NCI-H526 treated with DMSO at 0.1 percent for 48 hours (cell line): ENCODE results near the gene DXO.
"Not testable (repeated sequence)": the region's sequence is repeated elsewhere in the genome, so short reads cannot be mapped to it uniquely, and the experiment has no call there.

ENCODE experiments used
- DNase-seq: peaks from one replicate; lab custom pipeline; 2025; lab: John Stamatoyannopoulos, UW

The DXO gene

DNA sequence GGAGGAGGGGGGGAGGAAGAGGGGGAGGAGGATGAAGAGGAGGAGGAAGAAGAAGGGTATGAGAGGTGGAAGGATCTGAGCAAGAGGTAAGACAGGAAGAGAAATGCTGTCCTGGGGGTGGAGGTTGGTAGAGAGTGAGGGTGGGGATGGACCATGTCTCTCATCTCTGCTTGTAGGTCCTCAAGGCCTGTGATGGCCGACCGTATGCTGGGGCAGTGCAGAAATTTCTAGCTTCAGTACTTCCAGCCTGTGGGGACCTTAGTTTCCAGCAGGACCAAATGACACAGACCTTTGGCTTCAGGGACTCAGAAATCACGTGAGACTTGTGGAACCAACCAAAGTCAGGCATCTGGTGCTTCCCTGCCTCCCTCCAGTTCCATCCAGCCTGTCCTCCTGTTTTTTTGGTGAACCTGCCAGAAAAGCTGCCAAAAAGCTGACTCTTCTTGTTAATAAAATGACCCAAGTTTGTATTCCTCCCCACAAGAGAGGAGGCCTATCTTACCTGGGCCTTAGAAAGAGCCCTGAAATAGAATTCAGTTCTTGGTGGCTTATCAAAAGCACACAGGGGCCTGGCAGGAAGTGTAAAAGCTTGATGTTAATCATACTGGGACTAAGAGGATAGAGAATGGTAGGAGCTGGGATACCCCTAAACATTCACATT is 7.4 kb upstream of the DXO start:
- no peak for DNase-seq

DNA sequence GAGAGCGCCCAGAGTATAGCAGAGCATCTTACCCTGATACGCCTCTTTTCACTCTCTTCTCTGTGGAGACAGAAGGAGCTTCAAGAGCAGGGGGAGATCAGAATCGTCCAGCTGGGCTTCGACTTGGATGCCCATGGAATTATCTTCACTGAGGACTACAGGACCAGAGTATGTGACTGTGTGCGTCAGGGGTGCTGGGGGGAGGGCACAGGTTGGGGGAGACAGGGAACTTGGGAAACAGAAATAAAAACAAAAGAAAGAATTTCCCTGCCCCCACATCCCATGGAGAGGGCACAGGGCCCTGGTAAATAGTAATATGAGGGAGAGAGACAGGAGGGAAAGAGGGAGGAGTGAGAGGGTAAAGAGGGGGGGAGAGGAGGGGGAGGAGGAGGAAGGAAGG is 6.9 kb upstream of the DXO start:
- no peak for DNase-seq

DNA sequence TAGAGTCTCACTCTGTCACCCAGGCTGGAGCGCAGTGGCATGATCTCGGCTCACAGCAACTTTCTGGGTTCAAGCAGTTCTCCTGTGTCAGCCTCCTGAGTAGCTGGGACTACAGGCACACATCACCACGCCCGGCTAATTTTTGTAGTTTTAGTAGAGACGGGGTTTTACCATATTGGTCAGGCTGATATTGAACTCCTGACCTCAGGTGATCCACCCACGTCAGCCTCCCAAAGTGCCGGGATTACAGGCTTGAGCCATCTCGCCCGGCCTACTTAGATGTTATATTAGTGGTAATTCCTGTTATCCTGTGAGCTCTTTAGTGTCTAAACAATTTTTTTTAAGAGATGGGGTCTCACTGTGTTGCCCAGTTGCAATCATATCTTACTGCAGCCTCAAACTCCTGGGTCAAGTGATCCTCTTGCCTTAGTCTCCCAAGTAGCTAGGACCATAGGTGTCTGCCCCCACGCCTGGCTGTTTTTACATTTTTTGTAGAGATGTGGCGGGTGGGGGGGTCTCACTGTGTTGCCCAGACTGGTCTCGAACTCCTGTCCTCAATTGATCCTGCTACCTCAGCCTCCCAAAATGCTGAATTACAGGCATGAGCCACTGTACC is 6.0 kb upstream of the DXO start:
- no peak for DNase-seq

DNA sequence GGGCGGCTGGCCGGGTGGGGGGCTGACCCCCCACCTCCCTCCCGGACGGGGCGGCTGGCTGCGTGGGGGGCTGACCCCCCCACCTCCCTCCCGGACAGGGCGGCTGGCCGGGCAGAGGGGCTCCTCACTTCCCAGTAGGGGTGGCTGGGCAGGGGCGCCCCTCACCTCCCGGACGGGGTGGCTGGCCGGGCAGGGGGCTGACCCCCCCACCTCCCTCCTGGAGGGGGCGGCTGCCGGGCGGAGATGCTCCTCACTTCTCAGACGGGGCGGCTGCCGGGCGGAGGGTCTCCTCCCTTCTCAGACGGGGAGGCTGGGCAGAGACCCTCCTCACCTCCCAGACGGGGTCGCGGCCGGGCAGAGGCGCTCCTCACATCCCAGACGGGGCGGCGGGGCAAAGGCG is 4.1 kb upstream of the DXO start:
- not testable (repeated sequence) for DNase-seq

DNA sequence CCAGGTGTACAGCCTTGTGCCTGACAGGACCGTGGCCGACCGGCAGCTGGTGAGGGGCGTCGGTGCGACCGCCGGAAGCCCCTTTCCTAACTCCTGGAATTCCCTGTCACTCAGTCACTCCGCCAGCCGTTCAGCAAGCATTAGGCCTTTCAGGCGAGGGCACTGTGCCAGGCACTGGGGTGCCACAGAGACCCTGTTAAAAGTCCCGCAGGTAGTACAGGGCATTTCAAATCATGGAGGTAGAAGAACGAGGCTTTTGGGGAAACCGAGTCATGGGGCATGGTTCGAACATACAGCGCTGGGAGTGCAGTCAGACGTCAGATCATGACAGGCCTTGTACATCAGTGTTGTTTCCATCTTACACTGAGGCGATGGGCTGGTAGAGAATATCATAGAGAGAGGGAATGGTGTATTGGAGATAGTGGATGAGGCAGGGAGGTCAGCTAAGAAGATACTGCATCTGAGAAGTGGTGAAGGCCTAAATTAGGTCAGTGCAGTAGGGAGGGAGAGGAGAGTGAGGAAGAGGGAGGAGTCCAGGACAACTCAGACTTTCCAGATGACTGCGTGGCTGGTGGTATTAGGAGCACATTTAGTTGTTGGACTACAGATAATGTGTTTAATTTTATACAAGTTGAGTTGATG is 892 bp upstream of the DXO start:
- no peak for DNase-seq

DNA sequence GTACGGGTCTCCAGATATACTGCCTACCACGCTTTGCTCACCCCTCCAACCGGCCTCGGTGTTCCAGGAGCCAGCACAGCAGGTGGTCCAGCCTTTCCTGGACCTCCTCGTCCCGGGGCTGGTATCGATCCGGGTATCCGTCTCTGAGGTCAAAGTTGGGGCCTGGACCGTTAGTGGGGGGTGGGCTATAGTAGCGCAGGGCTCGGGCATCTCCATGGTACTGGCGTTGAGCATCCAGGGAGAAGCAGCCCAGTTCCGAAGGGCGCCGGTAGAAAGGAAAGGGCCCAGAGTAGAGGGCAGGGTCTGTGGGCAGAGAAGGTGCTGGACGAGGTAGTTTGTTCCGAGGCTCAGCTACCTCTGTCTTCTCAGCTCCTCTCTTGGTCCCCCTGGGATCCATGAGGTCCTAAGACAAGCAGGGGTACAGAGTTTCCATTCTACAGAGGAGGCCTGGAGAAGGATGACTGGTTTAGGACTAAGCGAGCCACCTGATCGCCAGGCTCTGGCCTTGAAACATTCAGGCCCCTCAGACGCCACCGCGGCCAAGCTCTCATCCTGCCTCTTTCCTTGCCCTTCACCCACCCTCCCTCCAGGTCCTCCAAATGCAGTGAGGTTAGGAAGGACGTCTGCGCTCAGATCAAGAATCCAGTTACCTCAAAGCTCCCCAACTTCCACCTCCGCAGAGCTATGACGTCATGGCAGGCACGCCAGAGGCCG is 502 bp downstream of the DXO start:
- no peak for DNase-seq

DNA sequence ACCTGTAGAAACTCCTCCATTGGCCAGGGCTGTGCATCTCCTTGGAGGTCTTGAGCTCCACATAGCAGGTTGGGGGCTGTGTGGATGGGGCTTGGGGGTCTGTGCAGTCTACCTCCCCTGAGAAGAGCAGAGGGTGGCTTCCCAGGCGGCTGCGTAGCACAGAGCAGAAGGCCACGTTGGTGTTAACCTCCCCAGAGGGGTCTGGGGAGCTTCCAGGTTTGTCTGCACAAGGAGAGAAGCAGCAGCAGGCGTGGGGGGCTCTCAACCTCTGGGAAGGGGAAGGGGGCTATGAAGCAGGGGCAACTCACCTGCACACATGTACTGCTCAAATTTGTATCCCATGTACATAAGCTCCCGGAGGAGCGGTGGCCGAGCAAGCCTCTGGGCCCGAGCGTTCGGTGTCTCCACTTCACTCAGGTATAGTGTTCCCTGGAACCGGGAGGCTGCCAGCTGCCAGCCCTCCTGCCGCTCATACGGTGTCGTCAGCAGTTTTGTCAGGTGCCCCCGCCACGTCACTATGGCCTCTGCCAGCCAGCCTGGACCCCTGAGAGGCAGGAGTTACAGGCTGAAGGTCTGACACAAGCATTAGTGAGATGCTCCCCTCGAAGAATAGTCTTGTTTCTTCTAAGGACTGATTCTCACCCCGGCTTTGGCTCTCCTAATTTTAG is 1.2 kb downstream of the DXO start:
- DNase-seq = no peak

DNA sequence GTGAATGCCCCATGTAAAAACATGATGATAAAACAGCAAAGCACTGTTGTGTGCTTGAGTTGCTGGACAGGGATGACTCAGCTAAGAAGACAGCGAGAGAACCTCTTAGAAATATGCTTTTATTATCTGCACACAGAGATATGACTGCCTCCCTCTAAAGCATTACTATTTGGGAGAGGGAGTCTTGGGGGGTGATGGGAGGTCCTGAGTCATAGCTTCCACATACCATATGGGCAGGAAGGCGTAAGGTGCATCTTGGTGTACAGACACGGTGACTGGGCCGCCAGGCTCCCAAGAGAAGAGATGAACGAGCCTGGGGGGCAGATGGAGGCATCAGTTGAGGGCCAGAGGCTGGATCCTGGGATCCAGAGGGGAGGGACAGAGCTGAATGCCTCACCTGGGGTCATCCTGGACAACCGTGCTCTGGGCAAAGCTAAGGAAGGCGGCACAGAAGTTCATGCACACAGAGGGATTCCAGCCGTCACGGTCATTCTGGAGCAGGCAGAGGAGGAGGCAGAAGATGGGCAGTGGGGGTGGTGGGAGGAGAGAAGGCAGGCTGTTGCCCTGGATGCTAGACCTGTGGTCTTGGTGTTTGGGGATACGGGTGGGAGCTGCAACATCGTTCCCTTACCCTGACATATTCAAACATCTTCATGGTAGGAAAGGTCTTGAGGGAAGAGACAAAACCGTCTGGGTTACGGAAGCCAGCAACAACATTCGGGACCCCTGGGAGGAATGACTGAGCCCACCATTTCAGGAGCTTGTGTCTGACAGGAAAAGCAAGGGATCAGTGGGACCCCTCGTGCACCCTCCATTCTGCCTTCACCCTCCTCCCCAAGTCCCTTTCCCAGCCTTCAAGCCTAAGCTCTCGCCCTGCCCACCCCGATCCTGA is 2.0 kb downstream of the DXO start:
- no peak for DNase-seq

DNA sequence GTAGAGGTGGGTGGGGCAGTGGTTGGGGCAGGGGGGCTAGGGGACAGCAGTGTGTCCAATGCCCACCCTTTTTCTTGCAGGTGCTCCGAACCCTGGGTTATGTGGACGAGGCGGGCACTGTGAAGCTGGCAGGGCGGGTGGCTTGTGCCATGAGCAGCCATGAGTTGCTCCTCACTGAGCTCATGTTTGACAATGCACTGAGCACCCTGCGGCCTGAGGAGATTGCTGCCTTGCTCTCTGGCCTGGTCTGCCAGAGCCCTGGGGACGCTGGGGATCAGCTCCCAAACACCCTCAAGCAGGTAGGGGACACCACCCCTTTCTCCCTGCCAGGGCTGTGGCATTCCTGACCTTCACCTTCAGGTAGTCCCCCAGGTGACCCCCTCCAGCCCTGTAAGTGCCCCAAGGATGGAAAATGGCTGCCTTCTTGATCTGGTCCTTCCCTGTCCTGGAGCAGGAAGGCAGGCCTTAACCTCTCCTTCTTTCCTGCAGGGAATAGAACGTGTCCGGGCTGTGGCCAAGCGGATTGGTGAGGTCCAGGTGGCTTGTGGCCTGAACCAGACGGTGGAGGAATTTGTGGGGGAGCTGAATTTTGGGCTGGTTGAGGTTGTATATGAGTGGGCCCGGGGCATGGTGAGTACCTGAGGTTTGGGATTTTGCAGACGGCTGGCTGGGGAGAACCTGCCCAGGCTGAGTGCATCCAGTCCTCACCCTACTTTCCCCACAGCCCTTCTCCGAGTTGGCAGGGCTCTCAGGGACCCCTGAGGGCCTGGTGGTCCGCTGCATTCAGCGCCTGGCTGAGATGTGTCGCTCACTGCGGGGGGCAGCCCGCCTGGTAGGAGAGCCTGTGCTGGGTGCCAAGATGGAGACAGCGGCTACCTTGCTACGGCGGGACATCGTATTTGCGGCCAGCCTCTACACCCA is 2.9 kb downstream of the DXO start:
- DNase-seq = no peak

DNA sequence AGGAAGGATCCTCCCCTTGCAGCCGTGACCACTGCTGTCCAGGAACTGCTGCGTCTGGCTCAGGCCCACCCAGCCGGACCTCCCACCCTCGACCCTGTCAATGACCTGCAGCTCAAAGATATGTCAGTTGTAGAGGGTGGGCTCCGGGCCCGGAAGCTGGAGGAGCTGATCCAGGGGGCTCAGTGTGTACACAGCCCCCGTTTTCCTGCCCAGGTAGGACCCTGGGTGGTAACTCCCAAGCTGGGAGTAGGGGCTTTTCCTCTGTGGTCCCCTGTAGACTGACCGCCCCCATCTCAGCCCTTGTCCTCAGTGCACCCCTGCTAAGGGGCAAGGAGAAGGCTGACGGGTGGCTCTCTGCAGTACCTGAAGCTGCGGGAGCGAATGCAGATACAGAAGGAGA is 3.6 kb downstream of the DXO start:
- DNase-seq = no peak

DNA sequence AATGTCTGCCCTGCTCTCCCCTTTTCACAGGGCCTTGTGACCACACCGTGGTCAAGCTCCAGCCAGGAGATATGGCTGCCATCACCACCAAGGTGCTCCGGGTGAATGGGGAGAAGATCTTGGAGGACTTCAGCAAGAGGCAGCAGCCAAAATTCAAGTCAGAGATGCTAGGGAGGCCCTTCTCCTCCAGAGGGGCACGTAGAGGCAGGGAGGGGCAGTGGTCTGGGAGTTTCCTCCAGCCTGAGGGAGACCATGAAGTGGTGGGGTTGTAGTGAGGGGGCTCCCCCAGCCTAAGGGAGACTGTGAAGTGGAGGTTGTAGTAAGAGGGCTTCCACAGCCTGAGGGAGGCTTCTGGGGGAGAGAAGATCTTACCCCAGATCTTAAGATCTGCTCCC is 4.0 kb downstream of the DXO start:
- DNase-seq = no peak

DNA sequence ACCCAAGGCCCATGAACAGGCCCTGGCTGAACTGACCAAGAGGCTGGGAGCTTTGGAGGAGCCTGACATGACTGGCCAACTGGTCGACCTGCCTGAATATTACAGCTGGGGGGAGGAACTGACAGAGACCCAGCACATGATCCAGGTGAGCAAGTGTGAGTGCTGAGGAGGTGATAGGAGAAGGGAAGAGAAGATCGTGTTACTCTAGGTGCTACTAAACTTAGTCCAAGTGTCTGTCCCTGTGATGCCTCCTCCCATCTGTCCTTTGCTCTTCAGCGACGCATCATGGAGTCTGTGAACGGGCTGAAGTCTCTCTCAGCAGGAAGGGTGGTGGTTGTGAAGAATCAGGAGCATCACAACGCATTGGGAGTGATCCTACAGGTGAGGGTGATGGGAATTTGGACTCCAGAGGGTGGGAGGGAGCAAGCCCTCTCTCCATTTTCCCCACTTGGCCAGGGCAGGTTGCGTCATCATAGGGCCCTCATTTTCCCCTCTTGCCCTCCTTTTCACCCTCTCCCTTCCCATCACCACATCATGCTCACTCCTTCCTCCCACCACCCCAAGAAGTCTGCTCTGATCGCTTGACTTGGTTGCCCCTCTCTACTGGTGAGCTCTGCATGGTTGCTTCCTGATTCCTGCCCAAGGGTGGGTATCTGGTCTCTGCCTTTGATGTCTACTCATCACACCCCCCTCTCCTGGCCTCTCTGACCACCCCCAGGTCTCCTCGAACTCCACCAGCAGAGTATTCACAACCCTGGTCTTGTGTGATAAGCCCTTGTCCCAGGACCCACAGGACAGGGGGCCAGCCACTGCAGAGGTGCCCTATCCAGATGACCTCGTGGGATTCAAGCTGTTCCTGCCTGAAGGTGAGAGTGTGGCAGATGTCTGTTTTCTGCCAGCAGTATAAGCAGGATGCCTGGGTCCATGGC is 4.7 kb downstream of the DXO start:
- no peak for DNase-seq

DNA sequence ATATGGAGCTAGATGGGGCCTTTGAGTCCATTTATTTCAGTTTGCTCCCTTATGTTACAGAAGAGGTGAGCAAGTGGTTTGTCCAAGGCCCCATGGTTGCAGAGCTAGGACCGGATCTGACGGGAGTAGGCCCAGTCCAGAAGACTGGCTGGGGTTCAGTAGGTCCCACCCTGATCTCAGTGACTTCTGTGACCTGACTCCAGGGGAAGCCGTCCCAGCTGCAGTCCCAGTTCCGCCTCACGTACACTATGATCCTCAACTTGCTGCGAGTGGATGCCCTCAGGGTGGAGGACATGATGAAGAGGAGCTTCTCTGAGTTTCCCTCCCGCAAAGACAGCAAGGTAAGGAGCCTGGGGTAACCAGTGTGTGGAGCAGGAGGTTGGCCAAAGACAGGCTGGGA is 5.4 kb downstream of the DXO start:
- no peak for DNase-seq

DNA sequence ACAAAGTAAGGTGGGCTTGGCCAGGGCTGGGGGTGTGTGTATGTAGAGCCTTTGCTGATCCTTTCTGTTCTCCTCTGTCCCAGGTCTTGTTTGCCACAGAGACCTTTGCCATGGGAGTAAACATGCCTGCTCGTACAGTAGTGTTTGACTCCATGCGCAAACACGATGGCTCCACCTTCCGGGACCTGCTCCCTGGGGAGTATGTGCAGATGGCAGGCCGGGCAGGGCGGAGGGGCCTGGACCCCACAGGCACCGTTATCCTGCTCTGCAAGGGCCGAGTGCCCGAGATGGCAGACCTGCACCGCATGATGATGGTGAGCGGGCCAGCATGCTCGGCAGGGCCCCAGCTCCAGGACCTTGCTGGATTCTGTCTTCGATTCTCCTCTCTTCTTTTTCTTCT is 6.2 kb downstream of the DXO start:
- DNase-seq = no peak

DNA sequence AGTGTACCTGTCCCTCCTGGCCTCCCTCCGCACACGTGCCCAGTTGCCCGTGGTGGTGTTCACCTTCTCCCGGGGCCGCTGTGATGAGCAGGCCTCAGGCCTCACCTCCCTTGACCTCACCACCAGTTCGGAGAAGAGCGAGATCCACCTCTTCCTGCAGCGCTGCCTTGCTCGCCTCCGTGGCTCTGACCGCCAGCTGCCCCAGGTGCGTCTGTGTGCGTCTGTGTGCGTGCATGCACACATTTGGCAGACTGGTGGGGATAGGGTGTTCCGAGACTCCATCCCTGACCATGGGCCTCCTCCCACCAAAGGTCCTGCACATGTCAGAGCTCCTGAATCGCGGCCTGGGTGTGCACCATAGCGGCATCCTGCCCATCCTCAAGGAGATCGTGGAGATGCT is 8.0 kb downstream of the DXO start:
- no peak for DNase-seq

DNA sequence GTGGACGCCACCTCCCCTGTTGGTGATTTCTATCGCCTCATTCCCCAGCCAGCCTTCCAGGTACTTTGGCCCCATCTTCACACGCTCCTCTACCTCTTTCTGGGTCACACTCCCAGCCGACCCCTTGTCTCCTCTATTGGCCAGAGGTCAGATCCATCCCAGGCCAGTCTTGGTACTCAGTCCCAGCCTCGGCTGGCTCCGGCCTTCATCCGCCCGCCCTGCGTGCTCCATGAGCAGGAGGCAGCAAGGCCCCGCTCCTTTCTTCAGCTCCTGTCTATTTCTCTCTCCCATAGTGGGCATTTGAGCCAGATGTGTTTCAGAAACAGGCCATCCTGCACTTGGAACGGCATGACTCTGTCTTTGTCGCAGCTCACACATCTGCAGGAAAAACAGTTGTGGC is 10.3 kb downstream of the DXO start:
- no peak for DNase-seq

DNA sequence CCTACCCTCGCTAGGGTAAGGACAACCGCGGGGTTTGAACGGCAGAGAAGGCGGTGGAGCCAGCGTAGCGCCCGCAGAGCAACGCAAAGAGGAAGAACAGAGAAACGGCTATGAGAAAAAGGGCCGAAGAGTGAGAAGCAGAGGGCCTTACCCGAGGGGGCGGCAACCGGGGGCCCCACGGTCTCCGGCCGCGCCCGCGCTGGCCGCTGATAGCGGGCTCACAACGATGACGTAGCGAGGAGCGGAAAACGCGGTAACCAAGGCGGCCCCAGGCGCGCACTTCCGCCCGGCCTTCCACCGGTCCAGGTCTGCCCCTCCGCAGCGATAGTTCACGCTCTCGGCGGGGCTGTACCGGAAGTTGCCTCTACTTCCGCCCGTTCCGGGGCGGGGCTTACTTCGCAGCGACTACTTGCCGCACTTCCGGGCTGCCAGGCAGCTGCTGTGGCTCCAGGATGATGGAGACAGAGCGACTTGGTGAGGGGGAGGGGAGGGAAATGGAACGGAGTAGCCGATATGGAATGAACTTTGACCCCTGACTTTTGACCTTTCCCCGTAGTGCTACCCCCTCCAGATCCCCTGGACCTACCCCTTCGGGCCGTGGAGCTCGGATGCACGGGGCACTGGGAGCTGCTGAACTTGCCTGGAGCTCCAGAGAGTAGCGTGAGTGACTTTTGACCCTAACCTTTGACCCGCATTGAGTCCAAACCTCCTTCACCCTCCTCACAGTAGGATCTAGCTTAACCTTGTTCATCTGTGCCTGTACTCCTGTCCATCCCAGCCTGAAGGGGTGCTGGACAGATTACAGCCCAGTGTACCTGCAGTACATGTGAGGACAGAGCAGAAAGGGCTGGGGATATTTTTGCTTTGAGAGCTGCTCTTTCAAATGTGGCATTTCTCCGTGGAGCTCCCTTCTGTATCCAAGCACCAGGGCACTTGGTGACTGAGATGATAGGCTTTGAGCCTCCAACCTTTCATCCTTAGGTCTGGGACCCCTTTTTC is 12.9 kb downstream of the DXO start, which contains the start of the genes NELFE and SKIC2:
TSS of gene NELFE (minus strand) at position 231 of the 999 bp plus-strand sequence. CDS start 525 bp downstream, outside the sequence.
TSS of gene SKIC2 (plus strand) at position 435 of the 999 bp plus-strand sequence. CDS start at position 453, 18 bp downstream.
- DNase-seq = peak; percentile 93

DNA sequence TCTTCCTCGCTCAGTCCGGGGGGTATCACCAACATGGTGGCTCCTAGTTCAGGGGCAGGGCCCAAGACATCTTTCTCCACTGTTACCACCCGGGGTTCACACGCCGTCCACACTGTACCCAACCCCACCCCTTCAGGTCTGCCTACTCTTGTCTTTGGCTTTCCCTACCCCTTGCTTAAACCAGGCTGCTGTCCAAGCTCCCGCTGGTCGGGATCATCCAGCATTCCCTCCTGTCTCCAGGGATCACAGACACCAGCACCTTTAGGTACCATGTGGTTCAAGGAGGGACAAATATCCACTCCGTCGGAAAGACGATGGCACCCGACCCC is 13.6 kb downstream of the DXO start:
- no peak for DNase-seq
